WERI-Rb-1 (cell line): ENCODE measurements around the gene BAZ2A.
"Not testable (repeated sequence)": the region's sequence is repeated elsewhere in the genome, so short reads cannot be mapped to it uniquely, and the experiment has no call there.

Source experiments
- DNase-seq: peaks from one replicate; pipeline ENCODE4 v3.0.0-alpha.2; 2020
- H3K27ac ChIP-seq: fragments of 250-450 bp; sonication (Bioruptor Pico); 2 replicates; pipeline ENCODE4 v1.5.1; 2020; ENCODE audit warnings: mild to moderate bottlenecking, moderate library complexity
- H3K27me3 ChIP-seq: fragments of 250-450 bp; sonication (Bioruptor Pico); 2 replicates; pipeline ENCODE4 v1.5.1; 2021; ENCODE audit warnings: mild to moderate bottlenecking, low read depth, moderate library complexity; ENCODE audit not compliant: insufficient read depth, severe bottlenecking
- H3K36me3 ChIP-seq: fragments of 250-450 bp; sonication (Bioruptor Pico); 2 replicates; pipeline ENCODE4 v1.5.1; 2020; ENCODE audit warnings: mild to moderate bottlenecking, moderate library complexity
- H3K4me3 ChIP-seq: 2 replicates; pipeline ENCODE4 v1.5.1; 2011; ENCODE audit warnings: low read depth, mild to moderate bottlenecking, control low read depth, low read length
- H3K9me3 ChIP-seq: fragments of 250-450 bp; sonication (Bioruptor Pico); 2 replicates; pipeline ENCODE4 v1.5.1; 2021; ENCODE audit warnings: mild to moderate bottlenecking, moderate library complexity; ENCODE audit not compliant: severe bottlenecking
- CTCF ChIP-seq: IDR thresholded peaks from 2 replicates; pipeline ENCODE4 v1.5.1; 2011; ENCODE audit warnings: low read depth, mild to moderate bottlenecking, control low read depth, inconsistent platforms, low read length

The BAZ2A gene

GRCh38 chr12:56589783-56590182 lies 40.3 kb downstream of the BAZ2A start:
- H3K27me3 ChIP-seq: no peaks in the 10 kb centered on the region
- no peak overlapping the region for H3K4me3 ChIP-seq
- no peak for DNase-seq
- no peak for TF ChIP-seq CTCF
- no peaks in the 10 kb centered on the region for H3K9me3 ChIP-seq
- no peak overlapping the region for H3K27ac ChIP-seq
- no peaks in the 10 kb centered on the region for H3K36me3 ChIP-seq

DNA sequence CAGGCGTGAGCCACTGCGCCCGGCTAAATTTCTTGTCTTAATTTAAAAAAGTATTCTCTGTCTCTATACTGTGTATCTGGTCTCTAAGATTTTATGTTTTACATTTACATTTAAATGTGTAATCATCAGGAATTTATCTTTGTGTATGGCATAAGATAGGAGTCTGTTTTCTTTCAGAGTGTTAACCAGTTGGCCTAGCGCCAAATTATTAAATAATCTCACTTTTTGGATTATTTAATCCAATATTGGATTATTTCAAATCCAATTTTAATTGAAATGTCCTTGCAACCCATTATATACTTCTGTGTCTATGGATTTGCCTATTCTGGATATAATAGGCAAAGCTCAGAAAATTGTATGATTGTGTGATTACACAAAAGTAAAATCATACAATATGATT lies 45.0 kb downstream of the BAZ2A start:
- no peaks in the 10 kb centered on the region for H3K27me3 ChIP-seq
- no peaks in the 10 kb centered on the region for H3K36me3 ChIP-seq
- TF ChIP-seq CTCF: no peak
- no peaks in the 10 kb centered on the region for H3K9me3 ChIP-seq
- DNase-seq: no peak
- no peak overlapping the region for H3K4me3 ChIP-seq
- H3K27ac ChIP-seq: no peak overlapping the region

GRCh38 chr12:56581418-56582145 lies 48.5 kb downstream of the BAZ2A start:
- Histone ChIP-seq H3K36me3 (no peaks in the 10 kb centered on the region), H3K27ac (no peak overlapping the region), H3K9me3 (no peaks in the 10 kb centered on the region), H3K27me3 (no peaks in the 10 kb centered on the region), H3K4me3 (no peak overlapping the region)
- DNase-seq: no peak
- TF ChIP-seq CTCF: no peak

DNA sequence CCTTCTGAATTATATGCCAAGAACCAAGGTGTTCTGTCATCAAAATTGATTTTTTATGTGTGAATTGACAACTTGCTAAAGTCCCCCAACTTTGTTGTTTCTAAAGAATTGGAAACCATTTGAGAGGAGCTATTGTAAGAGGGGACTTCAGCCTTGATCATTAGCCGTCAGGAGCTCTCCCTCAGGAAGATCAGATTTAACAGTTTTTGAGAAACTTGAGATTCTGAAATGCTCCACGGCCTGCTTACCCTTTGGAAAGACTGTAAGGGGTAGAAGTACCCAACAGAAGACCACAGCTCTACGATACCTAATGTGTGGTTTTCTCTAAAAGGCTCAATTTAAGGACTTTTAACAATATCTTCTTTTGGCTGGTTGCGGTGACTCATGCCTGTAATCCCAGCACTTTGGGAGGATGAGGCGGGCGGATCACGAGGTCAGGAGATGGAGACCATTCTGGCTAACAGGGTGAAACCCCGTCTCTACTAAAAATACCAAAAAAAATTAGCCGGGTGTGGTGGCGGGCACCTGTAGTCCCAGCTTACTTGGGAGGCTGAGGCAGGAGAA lies 51.1 kb downstream of the BAZ2A start:
- H3K27ac ChIP-seq: no peak overlapping the region
- DNase-seq: no peak
- H3K4me3 ChIP-seq: no peak overlapping the region
- H3K36me3 ChIP-seq: no peaks in the 10 kb centered on the region
- no peaks in the 10 kb centered on the region for H3K9me3 ChIP-seq
- no peak for TF ChIP-seq CTCF
- no peaks in the 10 kb centered on the region for H3K27me3 ChIP-seq

- not testable (repeated sequence) for DNase-seq, H3K9me3 ChIP-seq, H3K27ac ChIP-seq, H3K36me3 ChIP-seq, H3K27me3 ChIP-seq, H3K4me3 ChIP-seq
Measured at GRCh38 chr12:56577248-56577647, 52.9 kb downstream of the BAZ2A start.

- no peak for DNase-seq
- Histone ChIP-seq H3K36me3 (no peaks in the 10 kb centered on the region), H3K27ac (no peak overlapping the region), H3K4me3 (no peak overlapping the region), H3K27me3 (no peaks in the 10 kb centered on the region), H3K9me3 (no peaks in the 10 kb centered on the region)
- TF ChIP-seq CTCF: no peak
Measured at GRCh38 chr12:56574210-56574609, 55.9 kb downstream of the BAZ2A start.
